OCI-LY1 (cell line): ENCODE measurements around the gene PRUNE2.

Experiments used
- CTCF ChIP-seq: fragments of 200-600 bp; sonication (generic), shearing (Covaris generic); IDR thresholded peaks from 2 replicates; pipeline ENCODE4 v1.5.1; 2017; ENCODE audit warnings: mild to moderate bottlenecking, antibody characterized with exemption, low read length, moderate library complexity, mixed read lengths
- EZH2 ChIP-seq: fragments of 200-600 bp; sonication (generic), shearing (Covaris generic); IDR thresholded peaks from 2 replicates; pipeline ENCODE4 v1.8.0; 2017; ENCODE audit warnings: borderline replicate concordance, mixed run types, mild to moderate bottlenecking, antibody characterized with exemption, low read length, moderate library complexity, mixed read lengths

- TF ChIP-seq CTCF = no peak
- no peak for TF ChIP-seq EZH2
Observed at GRCh38 chr9:76887951-76888350, 18.0 kb downstream of the PRUNE2 start.
